ENCODE results near the gene KRTAP10-2.

GRCh38 chr21:44548922-44549321 lies 2.4 kb downstream of the KRTAP10-2 start:
- no peak for TF ChIP-seq GATA2 (IDR thresholded peaks at IDR 0.05; ENCODE audit: low read depth, low read length)
- no peak for TF ChIP-seq GATA3 (IDR thresholded peaks at IDR 0.05; ENCODE audit: low read depth, low read length)

Measured in SH-SY5Y (cell line).